Gastrocnemius medialis (tissue), 4 donors: Measurements from ENCODE around the gene CALN1. TPM values are rescaled to one million over a fixed set of nuclear protein-coding genes. Genes with fewer than 3 reads are reported as not detected.

Experiments used
- ATAC-seq, 2 donors: fragments of 150-250 bp; one replicate each; pipeline ENCODE4 v1.9.1; 2016
- DNase-seq, 2 donors: peaks; one replicate each; pipeline ENCODE4 v3.0.0-alpha.2; 2019
- H3K27ac ChIP-seq, 4 donors: fragments of 200-600 bp; sonication (generic); 1 replicate in 1 of 4; 2 replicates in 3 of 4; pipeline ENCODE4 v1.5.1; 2016 to 2018; ENCODE audit warnings: mild to moderate bottlenecking in 2 of 4, moderate library complexity in 1 of 4
- H3K27me3 ChIP-seq, 3 donors: fragments of 200-600 bp; sonication (generic) in 2 of 3; 1 replicate in 1 of 3; 2 replicates in 2 of 3; pipeline versions ENCODE4 v1.5.1 to v1.6.0; 2016 to 2019; ENCODE audit warnings: mild to moderate bottlenecking in 1 of 3, moderate library complexity in 1 of 3
- H3K36me3 ChIP-seq, 2 donors: fragments of 200-600 bp; sonication (generic) in 1 of 2; one replicate each; pipeline ENCODE4 v1.5.1; 2017 to 2018
- H3K4me1 ChIP-seq, 2 donors: fragments of 200-600 bp; sonication (generic) in 1 of 2; one replicate each; pipeline ENCODE4 v1.5.1; 2016 to 2017; ENCODE audit warnings: mild to moderate bottlenecking in 2 of 2
- H3K4me3 ChIP-seq, 4 donors: fragments of 200-600 bp; sonication (generic) in 3 of 4; 1 replicate in 1 of 4; 2 replicates in 3 of 4; pipeline ENCODE4 v1.5.1; 2016 to 2019; ENCODE audit warnings: mild to moderate bottlenecking in 2 of 4
- H3K9me3 ChIP-seq, 3 donors: fragments of 200-600 bp; sonication (generic) in 2 of 3; 1 replicate in 1 of 3; 2 replicates in 2 of 3; pipeline ENCODE4 v1.5.1; 2016 to 2019
- CTCF ChIP-seq, 5 experiments: fragments of 450-650 bp in 3 of 5; fragments of 200-600 bp in 2 of 5; sonication (generic) in 2 of 5; IDR thresholded peaks in 4 of 5; conservative IDR thresholded peaks in 1 of 5; 1 replicate in 4 of 5; 2 replicates in 1 of 5; pipeline ENCODE4 v1.5.1; 2016 to 2019; ENCODE audit warnings: antibody characterized with exemption in 5 of 5, mild to moderate bottlenecking in 3 of 5, moderate library complexity in 3 of 5
- POLR2A ChIP-seq, 2 donors: fragments of 450-650 bp; IDR thresholded peaks; one replicate each; pipeline ENCODE4 v1.6.1; 2017; ENCODE audit warnings: antibody characterized with exemption in 2 of 2, mild to moderate bottlenecking in 2 of 2, moderate library complexity in 2 of 2
- in situ Hi-C, 4 donors: fragments of 200-750 bp; cut with MboI; loops; one replicate each; pipeline versions ENCODE4 v1.15.0 to v1.8.0; 2017; ENCODE audit warnings: low sequenced_read_pairs in 4 of 4
- intact Hi-C: fragments of 100-400 bp; cut with DNase I; formaldehyde crosslinking; loops from one replicate; pipeline ENCODE4 v1.15.1; 2023; ENCODE audit warnings: low total_unique reads
- total RNA-seq, 4 donors: library from RNA; depleted of rRNA; stranded (reverse); fragments of >200 nt; gene quantifications; one replicate each; pipeline versions ENCODE4 v1.1.0 to v1.2.3, GENCODE V29; 2016

CALN1 gene
- total RNA-seq, 4 donors from 2014 or later: not detected

- no peak overlapping the region for H3K4me3 ChIP-seq
- no peak for TF ChIP-seq POLR2A (IDR thresholded peaks at IDR 0.05)
- H3K27ac ChIP-seq: no peak overlapping the region
- no peaks in the 10 kb centered on the region for H3K27me3 ChIP-seq
- ATAC-seq (no peak), DNase-seq (no peak)
- in situ Hi-C loops (no loop called here), intact Hi-C loops (no loop called here)
- H3K36me3 ChIP-seq: no peaks in the 10 kb centered on the region
- no peaks in the 10 kb centered on the region for H3K4me1 ChIP-seq
- no peaks in the 10 kb centered on the region for H3K9me3 ChIP-seq
Observed at GRCh38 chr7:72265071-72265904, 146.8 kb downstream of the CALN1 start.

GRCh38 chr7:72260406-72260805 lies 151.7 kb downstream of the CALN1 start:
- ATAC-seq (no peak), DNase-seq (no peak)
- Histone ChIP-seq H3K27me3 (no peaks in the 10 kb centered on the region), H3K36me3 (no peaks in the 10 kb centered on the region), H3K9me3 (no peaks in the 10 kb centered on the region), H3K4me3 (no peak overlapping the region), H3K27ac (no peak overlapping the region), H3K4me1 (no peaks in the 10 kb centered on the region)
- intact Hi-C loops: no loop called here
- in situ Hi-C loops: no loop called here
- no peak for TF ChIP-seq CTCF (IDR thresholded peaks at IDR 0.05 in 4 of 5, conservative IDR thresholded peaks at IDR 0.05 in 1 of 5)
- no peak for TF ChIP-seq POLR2A (IDR thresholded peaks at IDR 0.05)

- intact Hi-C loops: no loop called here
- in situ Hi-C loops: no loop called here
- TF ChIP-seq CTCF (IDR thresholded peaks at IDR 0.05 in 4 of 5, conservative IDR thresholded peaks at IDR 0.05 in 1 of 5) (no peak), POLR2A (IDR thresholded peaks at IDR 0.05) (no peak)
- Histone ChIP-seq H3K4me3 (no peak overlapping the region), H3K27me3 (no peaks in the 10 kb centered on the region), H3K36me3 (no peaks in the 10 kb centered on the region), H3K4me1 (no peaks in the 10 kb centered on the region), H3K9me3 (no peaks in the 10 kb centered on the region), H3K27ac (no peak overlapping the region)
- ATAC-seq (no peak), DNase-seq (no peak)
Observed at GRCh38 chr7:72258074-72258473, 154.1 kb downstream of the CALN1 start.

GRCh38 chr7:72254455-72254854 lies 157.7 kb downstream of the CALN1 start:
- no peak for DNase-seq
- Histone ChIP-seq H3K9me3 (no peaks in the 10 kb centered on the region), H3K27me3 (no peaks in the 10 kb centered on the region), H3K36me3 (no peaks in the 10 kb centered on the region), H3K4me1 (no peaks in the 10 kb centered on the region), H3K4me3 (no peak overlapping the region), H3K27ac (no peak overlapping the region)
- intact Hi-C loops: no loop called here
- TF ChIP-seq CTCF (IDR thresholded peaks at IDR 0.05 in 4 of 5, conservative IDR thresholded peaks at IDR 0.05 in 1 of 5): no peak
- TF ChIP-seq POLR2A (IDR thresholded peaks at IDR 0.05): no peak
- in situ Hi-C loops: no loop called here
- ATAC-seq: no peak

GRCh38 chr7:72249106-72249505 lies 163.0 kb downstream of the CALN1 start:
- Histone ChIP-seq H3K4me3 (no peak overlapping the region), H3K4me1 (no peaks in the 10 kb centered on the region), H3K27me3 (no peaks in the 10 kb centered on the region), H3K9me3 (no peaks in the 10 kb centered on the region), H3K27ac (no peak overlapping the region), H3K36me3 (no peaks in the 10 kb centered on the region)
- in situ Hi-C loops: no loop called here
- DNase-seq: no peak
- intact Hi-C loops: no loop called here
- no peak for ATAC-seq
- TF ChIP-seq CTCF (IDR thresholded peaks at IDR 0.05 in 4 of 5, conservative IDR thresholded peaks at IDR 0.05 in 1 of 5) (no peak), POLR2A (IDR thresholded peaks at IDR 0.05) (no peak)
